Peyer's patch (tissue), 4 donors: ENCODE data around the gene SKIL. TPM values are rescaled to one million over a fixed set of nuclear protein-coding genes. Genes with fewer than 3 reads are reported as not detected.

Experiments used
- DNase-seq, 3 donors: peaks; one replicate each; pipeline ENCODE4 v3.0.0-alpha.2; 2017 to 2019
- H3K27ac ChIP-seq, 4 donors: fragments of 200-600 bp; sonication (generic); one replicate each; pipeline ENCODE4 v1.5.1; 2016 to 2019
- H3K27me3 ChIP-seq, 2 donors: fragments of 200-600 bp; sonication (generic); one replicate each; pipeline ENCODE4 v1.5.1; 2019
- H3K36me3 ChIP-seq, 3 donors: fragments of 200-600 bp; sonication (generic); one replicate each; pipeline ENCODE4 v1.5.1; 2016 to 2019
- H3K4me1 ChIP-seq, 4 donors: fragments of 200-600 bp; sonication (generic); one replicate each; pipeline ENCODE4 v1.5.1; 2016 to 2019
- H3K4me3 ChIP-seq, 4 donors: fragments of 200-600 bp; sonication (generic); 1 replicate in 3 of 4; 2 replicates in 1 of 4; pipeline ENCODE4 v1.5.1; 2016 to 2019; ENCODE audit warnings: mild to moderate bottlenecking in 1 of 4
- H3K9me3 ChIP-seq, 4 donors: fragments of 200-600 bp; sonication (generic); one replicate each; pipeline ENCODE4 v1.5.1; 2016 to 2019; ENCODE audit warnings: mild to moderate bottlenecking in 1 of 4
- CTCF ChIP-seq, 6 experiments: fragments of 450-650 bp in 4 of 6; fragments of 200-600 bp in 2 of 6; sonication (generic) in 1 of 6; IDR thresholded peaks; one replicate each; pipeline ENCODE4 v1.5.1; 2017 to 2019; ENCODE audit warnings: antibody characterized with exemption in 6 of 6, mild to moderate bottlenecking in 3 of 6, moderate library complexity in 1 of 6
- POLR2A ChIP-seq, 2 donors: fragments of 450-650 bp; IDR thresholded peaks; one replicate each; pipeline ENCODE4 v1.5.1; 2017; ENCODE audit warnings: antibody characterized with exemption in 2 of 2, mild to moderate bottlenecking in 2 of 2, moderate library complexity in 2 of 2
- total RNA-seq, 4 donors: library from RNA; depleted of rRNA; stranded (reverse); fragments of >200 nt; gene quantifications; one replicate each; pipeline ENCODE4 v1.1.0, GENCODE V29; 2016

SKIL gene
- total RNA-seq, 4 donors from 2014 or later: 22.5 to 78.4 (median 43.5) TPM

DNA sequence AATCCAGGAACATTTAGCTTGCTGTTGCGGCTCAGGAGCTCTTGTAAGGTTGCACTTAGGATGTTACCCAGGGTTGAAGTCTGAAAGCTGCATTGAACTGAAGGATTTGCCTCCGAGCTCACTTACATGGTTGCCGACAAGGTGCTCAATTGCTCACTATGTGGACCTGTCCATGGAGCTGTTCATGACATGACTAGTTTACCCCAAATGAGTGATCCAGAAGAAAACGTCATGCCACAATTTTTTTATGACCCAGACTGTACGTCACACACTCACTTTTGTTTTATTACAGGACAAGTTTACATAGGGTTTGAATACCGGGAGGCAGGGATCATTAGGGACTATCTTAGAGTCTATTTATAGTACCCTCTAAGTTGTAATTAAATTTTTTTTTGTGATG, 40.2 kb downstream of the SKIL start:
- Histone ChIP-seq H3K4me3 (no peak overlapping the region), H3K9me3 (no peaks in the 10 kb centered on the region), H3K27ac (no peak overlapping the region), H3K27me3 (no peaks in the 10 kb centered on the region), H3K36me3 (no peaks in the 10 kb centered on the region), H3K4me1 (no peaks in the 10 kb centered on the region)
- no peak for TF ChIP-seq POLR2A (IDR thresholded peaks at IDR 0.05)
- TF ChIP-seq CTCF (IDR thresholded peaks at IDR 0.05): no peak
- no peak for DNase-seq

- Histone ChIP-seq H3K27ac (no peak overlapping the region), H3K9me3 (no peaks in the 10 kb centered on the region), H3K36me3 (no peaks in the 10 kb centered on the region), H3K4me1 (no peaks in the 10 kb centered on the region), H3K4me3 (no peak overlapping the region), H3K27me3 (no peaks in the 10 kb centered on the region)
- TF ChIP-seq CTCF (IDR thresholded peaks at IDR 0.05) (no peak), POLR2A (IDR thresholded peaks at IDR 0.05) (no peak)
- DNase-seq: no peak
Observed at GRCh38 chr3:170405101-170405500, 47.6 kb downstream of the SKIL start.

- TF ChIP-seq POLR2A (IDR thresholded peaks at IDR 0.05): no peak
- TF ChIP-seq CTCF (IDR thresholded peaks at IDR 0.05): peak in 5 of 6 experiments; percentile 33 to 72 (median 68)
- no peaks in the 10 kb centered on the region for H3K4me1 ChIP-seq
- no peaks in the 10 kb centered on the region for H3K27me3 ChIP-seq
- no peak for DNase-seq
- no peaks in the 10 kb centered on the region for H3K36me3 ChIP-seq
- no peak overlapping the region for H3K27ac ChIP-seq
- no peaks in the 10 kb centered on the region for H3K9me3 ChIP-seq
- no peak overlapping the region for H3K4me3 ChIP-seq
Observed at GRCh38 chr3:170410428-170411029, 53.0 kb downstream of the SKIL start.

GRCh38 chr3:170413291-170413690, 55.8 kb downstream of the SKIL start:
- TF ChIP-seq POLR2A (IDR thresholded peaks at IDR 0.05) (no peak), CTCF (IDR thresholded peaks at IDR 0.05) (no peak)
- peaks cover 0 to 4% (median 0%) of the 10 kb centered on the region in 4 donors for H3K4me1 ChIP-seq
- no peaks in the 10 kb centered on the region for H3K36me3 ChIP-seq
- no peak for DNase-seq
- no peaks in the 10 kb centered on the region for H3K27me3 ChIP-seq
- no peak overlapping the region for H3K4me3 ChIP-seq
- no peaks in the 10 kb centered on the region for H3K9me3 ChIP-seq
- H3K27ac ChIP-seq: no peak overlapping the region

DNA sequence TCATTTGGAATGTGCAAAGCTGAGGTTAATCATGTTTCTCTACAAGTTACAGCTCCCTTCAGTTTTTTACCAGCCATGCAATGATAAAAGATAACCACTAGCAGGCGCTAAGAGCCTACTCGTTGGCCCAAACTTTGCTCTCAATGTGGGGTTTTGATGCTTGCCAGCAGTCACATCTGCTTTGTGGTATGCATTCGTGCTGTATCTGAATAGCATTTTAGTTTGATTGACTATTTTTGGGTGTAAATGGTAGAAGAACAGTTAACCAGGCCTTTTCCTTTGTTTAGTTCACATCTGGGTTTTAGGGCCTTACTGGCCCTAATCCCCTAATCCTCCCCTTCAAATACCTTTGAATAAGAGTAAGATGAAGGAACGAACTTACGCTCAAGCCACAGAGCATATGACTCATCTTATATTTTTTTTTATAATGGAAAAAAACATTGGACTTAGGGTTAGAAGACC, 56.7 kb downstream of the SKIL start:
- peak in 1 of 3 donors; percentile 58 for DNase-seq
- TF ChIP-seq POLR2A (IDR thresholded peaks at IDR 0.05): no peak
- peak; percentile 57 to 97 (median 88) for TF ChIP-seq CTCF (IDR thresholded peaks at IDR 0.05)
- no peaks in the 10 kb centered on the region for H3K36me3 ChIP-seq
- H3K27me3 ChIP-seq: peaks cover 0 to 6% of the 10 kb centered on the region in 2 donors
- no peak overlapping the region for H3K4me3 ChIP-seq
- H3K27ac ChIP-seq: no peak overlapping the region
- H3K9me3 ChIP-seq: no peaks in the 10 kb centered on the region
- H3K4me1 ChIP-seq: peaks cover 4 to 13% (median 7%) of the 10 kb centered on the region in 4 donors
